ENCODE measurements around the gene INO80B.

Gene INO80B

GRCh38 chr2:74474481-74474880, 19.6 kb downstream of the INO80B start:
- TF ChIP-seq CREB1 (IDR thresholded peaks at IDR 0.05; ENCODE audit: low read depth), result no peak
- TF ChIP-seq TCF12 (IDR thresholded peaks at IDR 0.05; ENCODE audit: low read depth), result no peak
- TF ChIP-seq, protein P1, sequence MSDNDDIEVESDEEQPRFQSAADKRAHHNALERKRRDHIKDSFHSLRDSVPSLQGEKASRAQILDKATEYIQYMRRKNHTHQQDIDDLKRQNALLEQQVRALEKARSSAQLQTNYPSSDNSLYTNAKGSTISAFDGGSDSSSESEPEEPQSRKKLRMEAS (IDR thresholded peaks at IDR 0.05), result no peak
- no peak for TF ChIP-seq FOXM1 (IDR thresholded peaks at IDR 0.05; ENCODE audit: borderline replicate concordance, low read depth)
- no peak for TF ChIP-seq EP300 (IDR thresholded peaks at IDR 0.05; ENCODE audit: borderline replicate concordance)
- TF ChIP-seq RAD21 (IDR thresholded peaks at IDR 0.05; ENCODE audit: low read depth), result no peak
- TF ChIP-seq TAF1 (IDR thresholded peaks at IDR 0.05; ENCODE audit: low read depth), result no peak
- no peak for TF ChIP-seq TEAD4 (IDR thresholded peaks at IDR 0.05)
- no peak for TF ChIP-seq USF1 (IDR thresholded peaks at IDR 0.05)
- TF ChIP-seq EGR1 (IDR thresholded peaks at IDR 0.05), result no peak
- TF ChIP-seq REST (IDR thresholded peaks at IDR 0.05; ENCODE audit: low read depth), result no peak
- TF ChIP-seq CEBPB (IDR thresholded peaks at IDR 0.05), result no peak
- TF ChIP-seq ZBTB7A (IDR thresholded peaks at IDR 0.05; ENCODE audit: low read depth), result no peak
- TF ChIP-seq YY1 (IDR thresholded peaks at IDR 0.05; ENCODE audit: low read depth), result no peak
- no peak for TF ChIP-seq NFIC (IDR thresholded peaks at IDR 0.05)

GRCh38 chr2:74474899-74475298, 20.0 kb downstream of the INO80B start:
- TF ChIP-seq RAD21 (IDR thresholded peaks at IDR 0.05; ENCODE audit: low read depth) (no peak), YY1 (IDR thresholded peaks at IDR 0.05; ENCODE audit: low read depth) (no peak), TCF12 (IDR thresholded peaks at IDR 0.05; ENCODE audit: low read depth) (no peak), TAF1 (IDR thresholded peaks at IDR 0.05; ENCODE audit: low read depth) (no peak), FOXM1 (IDR thresholded peaks at IDR 0.05; ENCODE audit: borderline replicate concordance, low read depth) (no peak), USF1 (IDR thresholded peaks at IDR 0.05) (no peak), ZBTB7A (IDR thresholded peaks at IDR 0.05; ENCODE audit: low read depth) (no peak), CREB1 (IDR thresholded peaks at IDR 0.05; ENCODE audit: low read depth) (no peak), CEBPB (IDR thresholded peaks at IDR 0.05) (no peak), REST (IDR thresholded peaks at IDR 0.05; ENCODE audit: low read depth) (no peak), TEAD4 (IDR thresholded peaks at IDR 0.05) (no peak), NFIC (IDR thresholded peaks at IDR 0.05) (no peak), EGR1 (IDR thresholded peaks at IDR 0.05) (no peak), EP300 (IDR thresholded peaks at IDR 0.05; ENCODE audit: borderline replicate concordance) (no peak)
- TF ChIP-seq, protein P1 (IDR thresholded peaks at IDR 0.05), result no peak

- TF ChIP-seq, protein P1 (IDR thresholded peaks at IDR 0.05), result no peak
- no peak for TF ChIP-seq RAD21 (IDR thresholded peaks at IDR 0.05; ENCODE audit: low read depth)
- TF ChIP-seq TCF12 (IDR thresholded peaks at IDR 0.05; ENCODE audit: low read depth), result no peak
- no peak for TF ChIP-seq CEBPB (IDR thresholded peaks at IDR 0.05)
- no peak for TF ChIP-seq CREB1 (IDR thresholded peaks at IDR 0.05; ENCODE audit: low read depth)
- TF ChIP-seq USF1 (IDR thresholded peaks at IDR 0.05), result no peak
- TF ChIP-seq YY1 (IDR thresholded peaks at IDR 0.05; ENCODE audit: low read depth), result no peak
- no peak for TF ChIP-seq EGR1 (IDR thresholded peaks at IDR 0.05)
- no peak for TF ChIP-seq REST (IDR thresholded peaks at IDR 0.05; ENCODE audit: low read depth)
- no peak for TF ChIP-seq TEAD4 (IDR thresholded peaks at IDR 0.05)
- no peak for TF ChIP-seq TAF1 (IDR thresholded peaks at IDR 0.05; ENCODE audit: low read depth)
- TF ChIP-seq NFIC (IDR thresholded peaks at IDR 0.05), result no peak
- no peak for TF ChIP-seq FOXM1 (IDR thresholded peaks at IDR 0.05; ENCODE audit: borderline replicate concordance, low read depth)
- TF ChIP-seq EP300 (IDR thresholded peaks at IDR 0.05; ENCODE audit: borderline replicate concordance), result no peak
- TF ChIP-seq ZBTB7A (IDR thresholded peaks at IDR 0.05; ENCODE audit: low read depth), result no peak
Observed at GRCh38 chr2:74481431-74481830, 26.5 kb downstream of the INO80B start.

Data from Ishikawa (cell line).